Duodenal mucosa (tissue), 2 donors: Measurements from ENCODE around the gene CACNA1H.
"Not testable (repeated sequence)": the region's sequence is repeated elsewhere in the genome, so short reads cannot be mapped to it uniquely, and the experiment has no call there.

Experiments used
- H3K27ac ChIP-seq: one replicate; pipeline ENCODE4 v1.7.0; 2013; ENCODE audit warnings: low read depth, low read length
- H3K27me3 ChIP-seq, 2 donors: one replicate each; pipeline ENCODE4 v1.7.0; 2013; ENCODE audit warnings: low read length in 2 of 2, control low read depth in 1 of 2; ENCODE audit not compliant: insufficient read depth in 2 of 2, control insufficient read depth in 1 of 2
- H3K36me3 ChIP-seq, 2 donors: one replicate each; pipeline ENCODE4 v1.7.0; 2013; ENCODE audit warnings: low read length in 2 of 2, control low read depth in 1 of 2; ENCODE audit not compliant: insufficient read depth in 2 of 2, control insufficient read depth in 1 of 2
- H3K4me1 ChIP-seq, 2 donors: one replicate each; pipeline ENCODE4 v1.7.0; 2013; ENCODE audit warnings: low read length in 2 of 2, control low read depth in 1 of 2; ENCODE audit not compliant: insufficient read depth in 2 of 2, control insufficient read depth in 1 of 2
- H3K4me3 ChIP-seq, 2 donors: one replicate each; pipeline ENCODE4 v1.7.0; 2013; ENCODE audit warnings: low read length in 2 of 2, low read depth in 1 of 2
- H3K9ac ChIP-seq, 2 donors: one replicate each; pipeline ENCODE4 v1.7.0; 2013; ENCODE audit warnings: low read length in 2 of 2, low read depth in 1 of 2
- H3K9me3 ChIP-seq, 2 donors: one replicate each; pipeline ENCODE4 v1.7.0; 2013; ENCODE audit warnings: low read length in 2 of 2, control low read depth in 1 of 2; ENCODE audit not compliant: control insufficient read depth in 1 of 2

CACNA1H gene

GRCh38 chr16:1249031-1249755 lies 96.3 kb downstream of the CACNA1H start:
- not testable (repeated sequence) for H3K9ac ChIP-seq, H3K27ac ChIP-seq, H3K9me3 ChIP-seq, H3K4me3 ChIP-seq, H3K36me3 ChIP-seq, H3K4me1 ChIP-seq
- H3K27me3 ChIP-seq = peaks cover 8 to 11% of the 10 kb centered on the region in 2 donors

GRCh38 chr16:1253701-1254364 lies 100.9 kb downstream of the CACNA1H start:
- not testable (repeated sequence) for H3K27ac ChIP-seq, H3K4me3 ChIP-seq, H3K27me3 ChIP-seq, H3K9me3 ChIP-seq, H3K9ac ChIP-seq, H3K36me3 ChIP-seq, H3K4me1 ChIP-seq

- H3K4me1 ChIP-seq, H3K4me3 ChIP-seq, H3K27ac ChIP-seq, H3K9ac ChIP-seq, H3K9me3 ChIP-seq, H3K36me3 ChIP-seq: not testable (repeated sequence)
- H3K27me3 ChIP-seq = peaks cover 11% of the 10 kb centered on the region in 2 donors
These were observed 101.9 kb downstream of the CACNA1H start for GRCh38 chr16:1254821-1255220.

- H3K9ac ChIP-seq, H3K36me3 ChIP-seq, H3K27ac ChIP-seq, H3K9me3 ChIP-seq, H3K4me1 ChIP-seq, H3K4me3 ChIP-seq: not testable (repeated sequence)
- peaks cover 16 to 18% of the 10 kb centered on the region in 2 donors for H3K27me3 ChIP-seq
These were observed 102.6 kb downstream of the CACNA1H start, which contains the start of gene TPSD1 for GRCh38 chr16:1255276-1256122. Gene TPSD1, plus strand, starts transcription at chr16:1256069. Its CDS starts 212 bp downstream, at chr16:1256281.

- H3K27me3 ChIP-seq = peaks cover 22 to 24% of the 10 kb centered on the region in 2 donors
- H3K9me3 ChIP-seq, H3K4me3 ChIP-seq, H3K36me3 ChIP-seq, H3K4me1 ChIP-seq, H3K27ac ChIP-seq, H3K9ac ChIP-seq: not testable (repeated sequence)
These were observed 103.5 kb downstream of the CACNA1H start for GRCh38 chr16:1256296-1256873.

GRCh38 chr16:1256874-1257322 lies 104.0 kb downstream of the CACNA1H start:
- H3K27me3 ChIP-seq = peaks cover 25 to 30% of the 10 kb centered on the region in 2 donors
- H3K9ac ChIP-seq = no peak overlapping the region
- H3K9me3 ChIP-seq = no peaks in the 10 kb centered on the region
- no peaks in the 10 kb centered on the region for H3K4me1 ChIP-seq
- H3K36me3 ChIP-seq = no peaks in the 10 kb centered on the region
- H3K4me3 ChIP-seq = no peak overlapping the region
- no peak overlapping the region for H3K27ac ChIP-seq

GRCh38 chr16:1257561-1258224 lies 104.8 kb downstream of the CACNA1H start:
- no peaks in the 10 kb centered on the region for H3K4me1 ChIP-seq
- H3K4me3 ChIP-seq = no peak overlapping the region
- no peak overlapping the region for H3K9ac ChIP-seq
- no peaks in the 10 kb centered on the region for H3K9me3 ChIP-seq
- H3K36me3 ChIP-seq = no peaks in the 10 kb centered on the region
- H3K27me3 ChIP-seq = peaks cover 25 to 35% of the 10 kb centered on the region in 2 donors
- no peak overlapping the region for H3K27ac ChIP-seq

- Histone ChIP-seq H3K9me3 (no peaks in the 10 kb centered on the region), H3K4me1 (no peaks in the 10 kb centered on the region), H3K36me3 (no peaks in the 10 kb centered on the region), H3K27me3 (peaks cover 30 to 35% of the 10 kb centered on the region in 2 donors), H3K4me3 (no peak overlapping the region), H3K27ac (no peak overlapping the region), H3K9ac (no peak overlapping the region)
These were observed 105.3 kb downstream of the CACNA1H start for GRCh38 chr16:1258225-1258600.

GRCh38 chr16:1258906-1259759 lies 106.2 kb downstream of the CACNA1H start:
- no peak overlapping the region for H3K27ac ChIP-seq
- H3K36me3 ChIP-seq = no peaks in the 10 kb centered on the region
- H3K9ac ChIP-seq = no peak overlapping the region
- H3K4me1 ChIP-seq = no peaks in the 10 kb centered on the region
- no peaks in the 10 kb centered on the region for H3K9me3 ChIP-seq
- H3K4me3 ChIP-seq = peak overlapping the region in 1 of 2 donors; percentile 21
- peaks cover 30 to 35% of the 10 kb centered on the region in 2 donors for H3K27me3 ChIP-seq
